Osteoblast (primary cell): ENCODE results near the gene NTM. TPM values are rescaled to one million over a fixed set of nuclear protein-coding genes. Genes with fewer than 3 reads are reported as not detected.

ENCODE experiments used
- DNase-seq: peaks from one replicate; pipeline ENCODE4 v3.0.0; 2011; ENCODE audit warnings: low spot score, mixed read lengths; ENCODE audit not compliant: insufficient read length; ENCODE audit errors: missing footprints
- H2AFZ ChIP-seq: 2 replicates; pipeline ENCODE4 v1.6.0; 2011; ENCODE audit warnings: mild to moderate bottlenecking, low read length
- H3K27ac ChIP-seq: 2 replicates; pipeline ENCODE4 v1.5.1; 2011; ENCODE audit warnings: mild to moderate bottlenecking, low read depth, low read length, moderate library complexity
- H3K27me3 ChIP-seq: 2 replicates; pipeline ENCODE4 v1.6.0; 2012; ENCODE audit warnings: mild to moderate bottlenecking, control low read depth, inconsistent platforms, low read length, moderate library complexity; ENCODE audit not compliant: insufficient read depth
- H3K36me3 ChIP-seq: 2 replicates; pipeline ENCODE4 v1.5.1; 2011; ENCODE audit warnings: mild to moderate bottlenecking, low read length, control low read depth, moderate library complexity; ENCODE audit not compliant: insufficient read depth
- H3K4me1 ChIP-seq: 2 replicates; pipeline ENCODE4 v1.5.1; 2011; ENCODE audit warnings: mild to moderate bottlenecking, low read length, control low read depth, moderate library complexity; ENCODE audit not compliant: insufficient read depth
- H3K4me2 ChIP-seq: 2 replicates; pipeline ENCODE4 v1.6.0; 2011; ENCODE audit warnings: mild to moderate bottlenecking, low read length; ENCODE audit not compliant: insufficient read depth
- H3K4me3 ChIP-seq: fragments of 200-600 bp; sonication (generic); 3 replicates; pipeline ENCODE4 v1.5.1; 2012; ENCODE audit warnings: mild to moderate bottlenecking, low read length, inconsistent platforms; ENCODE audit not compliant: insufficient read depth
- H3K79me2 ChIP-seq: 2 replicates; pipeline ENCODE4 v1.6.0; 2012; ENCODE audit warnings: mild to moderate bottlenecking, low read length, control low read depth, inconsistent platforms; ENCODE audit not compliant: insufficient read depth
- H3K9me3 ChIP-seq: 2 replicates; pipeline ENCODE4 v1.5.1; 2011; ENCODE audit warnings: low read depth, low read length, control low read depth
- H4K20me1 ChIP-seq: 2 replicates; pipeline ENCODE4 v1.6.0; 2012; ENCODE audit warnings: mild to moderate bottlenecking, low read length, control low read depth; ENCODE audit not compliant: insufficient read depth
- CTCF ChIP-seq: IDR thresholded peaks from 2 replicates; pipeline ENCODE4 v1.5.1; 2011; ENCODE audit warnings: mild to moderate bottlenecking, low read depth, low read length, moderate library complexity; ENCODE audit errors: extremely low read depth
- total RNA-seq: library from RNA; depleted of rRNA; stranded (reverse); fragments of >200 nt; gene quantifications from 2 replicates; pipeline ENCODE4 v1.2.3, GENCODE V29; 2012

Gene NTM
- total RNA-seq, 1 donor: 48.1 TPM

DNA sequence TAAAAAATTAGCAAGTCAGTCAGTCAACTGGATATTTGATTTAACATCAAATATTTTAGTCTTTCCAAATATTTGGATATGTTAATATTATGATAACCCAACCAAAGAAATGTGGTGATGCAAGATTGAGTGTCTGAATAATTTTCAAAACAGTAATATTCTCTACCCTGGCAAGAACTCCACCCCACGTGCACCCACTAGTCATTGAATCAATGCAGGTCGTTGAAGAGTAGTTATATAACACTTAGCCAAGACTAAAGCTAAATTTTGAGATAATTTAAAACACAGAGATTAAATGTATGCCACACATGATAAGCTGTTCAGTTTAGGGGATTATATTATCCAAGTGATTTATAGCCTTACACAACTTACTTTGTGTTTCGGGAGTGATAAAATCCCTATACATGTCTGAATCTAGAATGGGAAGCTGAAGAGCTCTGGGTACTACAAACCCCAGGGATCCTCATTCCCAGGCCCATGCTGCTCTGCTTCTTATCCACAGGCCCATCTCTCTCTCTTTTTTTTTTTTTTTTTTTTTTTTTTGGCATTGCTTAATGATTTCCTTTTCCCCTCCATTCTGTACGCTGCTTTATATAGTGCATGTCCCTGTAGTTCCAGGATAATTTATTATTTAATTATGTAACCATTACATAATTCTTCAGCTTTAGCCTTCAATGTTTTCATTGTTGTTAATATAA, 392.9 kb downstream of the NTM start:
- Histone ChIP-seq H4K20me1 (no peaks in the 10 kb centered on the region), H3K4me2 (peak overlapping the region; percentile 12), H3K9me3 (no peaks in the 10 kb centered on the region), H3K27ac (peak overlapping the region; percentile 87), H3K4me3 (no peak overlapping the region), H3K4me1 (peaks cover 55% of the 10 kb centered on the region), H3K27me3 (no peaks in the 10 kb centered on the region), H2AFZ (no peak overlapping the region), H3K79me2 (no peaks in the 10 kb centered on the region), H3K36me3 (no peaks in the 10 kb centered on the region)
- no peak for TF ChIP-seq CTCF
- DNase-seq: peak; percentile 84

DNA sequence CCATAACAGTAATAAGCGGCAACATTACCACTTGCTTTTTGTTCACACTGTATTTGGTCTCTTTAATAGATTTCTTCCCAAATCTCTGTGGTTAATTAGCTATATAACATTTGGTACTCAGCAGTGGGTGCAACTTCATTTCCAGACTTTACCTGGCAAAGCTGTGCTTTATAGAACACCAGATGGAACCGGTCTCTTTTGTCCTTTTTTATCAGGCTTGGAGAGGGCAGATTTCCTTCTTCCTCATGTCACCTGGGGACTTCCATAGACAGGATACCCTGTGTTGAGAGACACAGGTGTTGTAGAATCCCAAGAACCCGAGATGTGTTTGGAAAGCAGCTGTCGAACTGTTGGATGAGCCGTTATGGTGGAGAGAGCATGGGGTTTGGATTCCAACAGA, 393.7 kb downstream of the NTM start:
- Histone ChIP-seq H3K27ac (no peak overlapping the region), H3K36me3 (no peaks in the 10 kb centered on the region), H4K20me1 (no peaks in the 10 kb centered on the region), H3K4me2 (no peak overlapping the region), H2AFZ (no peak overlapping the region), H3K9me3 (no peaks in the 10 kb centered on the region), H3K27me3 (no peaks in the 10 kb centered on the region), H3K4me1 (peaks cover 47% of the 10 kb centered on the region), H3K4me3 (no peak overlapping the region), H3K79me2 (no peaks in the 10 kb centered on the region)
- DNase-seq: no peak
- TF ChIP-seq CTCF: no peak

- Histone ChIP-seq H3K27me3 (no peaks in the 10 kb centered on the region), H3K4me2 (no peak overlapping the region), H3K9me3 (no peaks in the 10 kb centered on the region), H3K36me3 (no peaks in the 10 kb centered on the region), H4K20me1 (no peaks in the 10 kb centered on the region), H3K27ac (no peak overlapping the region), H3K4me1 (peaks cover 45% of the 10 kb centered on the region), H3K79me2 (no peaks in the 10 kb centered on the region), H3K4me3 (no peak overlapping the region), H2AFZ (no peak overlapping the region)
- no peak for TF ChIP-seq CTCF
- DNase-seq: no peak
These were observed 394.2 kb downstream of the NTM start for GRCh38 chr11:131764649-131765048.

DNA sequence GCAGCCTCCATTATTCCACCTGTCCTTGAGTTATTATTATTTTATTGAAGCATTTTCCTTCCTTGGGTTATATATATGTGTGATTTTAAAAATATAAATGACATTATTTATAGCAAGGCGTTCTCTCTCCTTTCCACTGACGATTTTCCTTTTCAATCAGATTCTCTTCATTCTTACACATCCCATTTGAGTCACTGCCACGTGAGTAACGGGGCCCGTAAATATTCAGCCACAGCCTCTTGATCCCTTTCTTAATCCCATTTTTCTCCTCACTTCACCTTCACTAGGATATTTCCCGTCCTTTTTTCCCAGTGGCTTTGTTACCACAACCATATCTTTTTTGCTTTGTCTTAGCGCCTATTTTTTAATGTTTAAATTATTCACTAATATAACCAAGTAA, 396.2 kb downstream of the NTM start:
- H4K20me1 ChIP-seq: no peaks in the 10 kb centered on the region
- H2AFZ ChIP-seq: no peak overlapping the region
- H3K79me2 ChIP-seq: no peaks in the 10 kb centered on the region
- H3K27me3 ChIP-seq: no peaks in the 10 kb centered on the region
- no peak for TF ChIP-seq CTCF
- H3K27ac ChIP-seq: peak overlapping the region; percentile 80
- no peak for DNase-seq
- H3K36me3 ChIP-seq: no peaks in the 10 kb centered on the region
- H3K4me2 ChIP-seq: no peak overlapping the region
- no peaks in the 10 kb centered on the region for H3K9me3 ChIP-seq
- H3K4me1 ChIP-seq: peaks cover 53% of the 10 kb centered on the region
- H3K4me3 ChIP-seq: no peak overlapping the region
